OCI-LY3 (cell line): ENCODE measurements around the gene MYL12A.

Experiments used
- EZH2phosphoT487 ChIP-seq: fragments of 200-600 bp; shearing (Covaris generic); IDR thresholded peaks from 2 replicates; pipeline ENCODE4 v1.6.1; 2018; ENCODE audit warnings: antibody characterized with exemption, mixed run types, low read depth
- TF ChIP-seq, protein P1 (sequence below): fragments of 200-600, 300-600 bp; sonication (generic); IDR thresholded peaks from 2 replicates; pipeline ENCODE4 v1.5.1; 2014; ENCODE audit warnings: antibody characterized with exemption, low read length, low read depth

DNA sequence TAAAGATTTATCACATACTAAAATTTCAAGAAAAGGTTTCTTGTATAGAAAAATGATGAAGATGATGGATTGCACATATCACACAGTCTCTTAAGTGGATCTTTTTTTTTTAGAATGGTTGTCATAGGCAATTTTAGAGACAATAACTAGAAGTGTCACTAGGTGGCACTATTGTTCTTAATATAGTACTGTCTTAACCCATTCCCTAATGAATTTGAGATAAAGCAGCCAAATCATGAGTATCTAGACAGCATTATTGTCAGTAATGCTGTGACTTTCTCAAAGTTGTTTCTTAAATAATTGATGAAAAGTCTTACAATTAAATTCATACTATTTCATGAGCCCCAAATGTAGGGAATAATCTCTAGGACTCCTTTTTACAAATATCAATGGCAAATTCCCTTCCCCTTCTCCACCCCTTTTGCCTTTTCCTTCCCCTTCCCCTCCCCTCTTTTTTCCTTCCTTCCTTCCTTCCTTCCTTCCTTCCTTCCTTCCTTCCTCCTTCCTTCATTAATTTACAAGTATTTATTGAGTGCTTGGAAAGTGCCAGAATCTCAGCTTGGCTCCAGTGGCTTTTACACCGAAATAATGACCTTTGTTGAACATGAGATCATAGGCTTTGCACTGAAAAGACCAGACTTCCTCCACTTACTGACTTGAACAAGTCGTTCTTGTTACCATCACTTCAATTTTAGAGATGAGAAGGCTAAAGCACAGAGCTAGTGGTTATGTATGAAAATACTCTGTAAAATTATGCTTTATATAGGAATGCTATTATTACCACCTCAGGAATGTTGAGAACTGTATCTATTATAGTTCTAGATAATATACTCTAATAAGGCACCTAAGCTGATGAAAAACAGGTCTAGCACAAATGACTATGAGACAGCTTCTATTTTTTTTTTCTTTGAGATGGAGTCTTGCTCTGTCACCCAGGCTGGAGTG lies 34.1 kb downstream of the MYL12A start:
- TF ChIP-seq, protein P1, sequence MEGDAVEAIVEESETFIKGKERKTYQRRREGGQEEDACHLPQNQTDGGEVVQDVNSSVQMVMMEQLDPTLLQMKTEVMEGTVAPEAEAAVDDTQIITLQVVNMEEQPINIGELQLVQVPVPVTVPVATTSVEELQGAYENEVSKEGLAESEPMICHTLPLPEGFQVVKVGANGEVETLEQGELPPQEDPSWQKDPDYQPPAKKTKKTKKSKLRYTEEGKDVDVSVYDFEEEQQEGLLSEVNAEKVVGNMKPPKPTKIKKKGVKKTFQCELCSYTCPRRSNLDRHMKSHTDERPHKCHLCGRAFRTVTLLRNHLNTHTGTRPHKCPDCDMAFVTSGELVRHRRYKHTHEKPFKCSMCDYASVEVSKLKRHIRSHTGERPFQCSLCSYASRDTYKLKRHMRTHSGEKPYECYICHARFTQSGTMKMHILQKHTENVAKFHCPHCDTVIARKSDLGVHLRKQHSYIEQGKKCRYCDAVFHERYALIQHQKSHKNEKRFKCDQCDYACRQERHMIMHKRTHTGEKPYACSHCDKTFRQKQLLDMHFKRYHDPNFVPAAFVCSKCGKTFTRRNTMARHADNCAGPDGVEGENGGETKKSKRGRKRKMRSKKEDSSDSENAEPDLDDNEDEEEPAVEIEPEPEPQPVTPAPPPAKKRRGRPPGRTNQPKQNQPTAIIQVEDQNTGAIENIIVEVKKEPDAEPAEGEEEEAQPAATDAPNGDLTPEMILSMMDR = peak; percentile 81
- no peak for TF ChIP-seq EZH2phosphoT487
